ENCODE measurements around the gene DDX27.

DNA sequence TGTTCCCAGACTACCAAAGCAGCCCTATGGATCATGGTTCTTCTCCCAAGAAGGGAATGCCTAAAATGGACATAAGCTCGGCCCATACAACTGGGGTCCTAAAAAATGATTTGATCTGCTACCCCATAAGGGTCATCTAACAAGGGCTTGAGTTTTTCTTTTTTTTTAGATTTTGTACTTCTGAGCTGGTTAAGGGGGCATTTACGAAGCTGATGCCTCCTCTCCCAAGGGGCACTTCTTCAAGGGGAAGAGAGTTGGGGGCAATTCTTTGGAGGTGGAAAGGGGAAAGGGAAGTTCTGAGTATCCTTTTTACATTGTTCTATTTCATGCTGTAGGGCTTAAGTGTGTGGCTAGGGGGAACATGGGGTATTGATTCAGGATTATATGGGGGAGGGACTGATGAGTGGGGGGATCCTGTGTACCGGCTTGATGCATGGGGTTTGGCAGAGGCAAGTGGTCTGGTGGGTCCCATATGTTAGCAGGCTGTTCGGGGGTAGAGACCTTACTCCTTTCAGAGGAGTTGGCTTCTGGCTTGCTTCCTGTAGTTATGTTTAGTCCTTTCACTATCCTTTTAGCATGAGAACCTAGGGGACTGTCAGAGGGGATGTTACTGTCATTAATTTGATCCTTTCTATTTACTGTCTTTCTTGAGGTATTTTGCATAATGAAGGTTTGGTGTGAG is 66.7 kb downstream of the DDX27 start:
- TF ChIP-seq, protein P1, sequence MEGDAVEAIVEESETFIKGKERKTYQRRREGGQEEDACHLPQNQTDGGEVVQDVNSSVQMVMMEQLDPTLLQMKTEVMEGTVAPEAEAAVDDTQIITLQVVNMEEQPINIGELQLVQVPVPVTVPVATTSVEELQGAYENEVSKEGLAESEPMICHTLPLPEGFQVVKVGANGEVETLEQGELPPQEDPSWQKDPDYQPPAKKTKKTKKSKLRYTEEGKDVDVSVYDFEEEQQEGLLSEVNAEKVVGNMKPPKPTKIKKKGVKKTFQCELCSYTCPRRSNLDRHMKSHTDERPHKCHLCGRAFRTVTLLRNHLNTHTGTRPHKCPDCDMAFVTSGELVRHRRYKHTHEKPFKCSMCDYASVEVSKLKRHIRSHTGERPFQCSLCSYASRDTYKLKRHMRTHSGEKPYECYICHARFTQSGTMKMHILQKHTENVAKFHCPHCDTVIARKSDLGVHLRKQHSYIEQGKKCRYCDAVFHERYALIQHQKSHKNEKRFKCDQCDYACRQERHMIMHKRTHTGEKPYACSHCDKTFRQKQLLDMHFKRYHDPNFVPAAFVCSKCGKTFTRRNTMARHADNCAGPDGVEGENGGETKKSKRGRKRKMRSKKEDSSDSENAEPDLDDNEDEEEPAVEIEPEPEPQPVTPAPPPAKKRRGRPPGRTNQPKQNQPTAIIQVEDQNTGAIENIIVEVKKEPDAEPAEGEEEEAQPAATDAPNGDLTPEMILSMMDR (IDR thresholded peaks at IDR 0.05): no peak
- TF ChIP-seq POLR2A (IDR thresholded peaks at IDR 0.05): no peak

Measured in ovary (tissue), 3 donors.